ENCODE data around the gene STX8.

The STX8 gene

GRCh38 chr17:9232591-9233270 is 342.9 kb downstream of the STX8 start:
- no peak overlapping the region for H3K27ac ChIP-seq
- TF ChIP-seq CTCF (conservative IDR thresholded peaks at IDR 0.05), result no peak

- TF ChIP-seq CTCF (conservative IDR thresholded peaks at IDR 0.05), result no peak
- H3K27ac ChIP-seq, result no peak overlapping the region
Measured at GRCh38 chr17:9232155-9232475, 343.5 kb downstream of the STX8 start.

GRCh38 chr17:9231449-9232154 is 344.0 kb downstream of the STX8 start:
- no peak for TF ChIP-seq CTCF (conservative IDR thresholded peaks at IDR 0.05)
- no peak overlapping the region for H3K27ac ChIP-seq

GRCh38 chr17:9230861-9231260 is 344.8 kb downstream of the STX8 start:
- TF ChIP-seq CTCF (conservative IDR thresholded peaks at IDR 0.05), result no peak
- H3K27ac ChIP-seq, result no peak overlapping the region

GRCh38 chr17:9230346-9230745 is 345.3 kb downstream of the STX8 start:
- no peak for TF ChIP-seq CTCF (conservative IDR thresholded peaks at IDR 0.05)
- H3K27ac ChIP-seq, result no peak overlapping the region

GRCh38 chr17:9229826-9230201 is 345.8 kb downstream of the STX8 start:
- TF ChIP-seq CTCF (conservative IDR thresholded peaks at IDR 0.05), result no peak

GRCh38 chr17:9229160-9229825 is 346.3 kb downstream of the STX8 start:
- TF ChIP-seq CTCF (conservative IDR thresholded peaks at IDR 0.05), result no peak
- no peak overlapping the region for H3K27ac ChIP-seq

More at GRCh38 chr17:9229826-9230201, 345.8 kb downstream of the STX8 start:
- no peak overlapping the region for H3K27ac ChIP-seq

Data from VCaP (cell line).